Measurements from ENCODE around the gene PECR. TPM values are rescaled to one million over a fixed set of nuclear protein-coding genes. Genes with fewer than 3 reads are reported as not detected.

The PECR gene
- total and polyA plus RNA-seq, 2 of the 4 experiments (the other 2 are of a cell fraction), result 11.4 to 17.7 TPM

DNA sequence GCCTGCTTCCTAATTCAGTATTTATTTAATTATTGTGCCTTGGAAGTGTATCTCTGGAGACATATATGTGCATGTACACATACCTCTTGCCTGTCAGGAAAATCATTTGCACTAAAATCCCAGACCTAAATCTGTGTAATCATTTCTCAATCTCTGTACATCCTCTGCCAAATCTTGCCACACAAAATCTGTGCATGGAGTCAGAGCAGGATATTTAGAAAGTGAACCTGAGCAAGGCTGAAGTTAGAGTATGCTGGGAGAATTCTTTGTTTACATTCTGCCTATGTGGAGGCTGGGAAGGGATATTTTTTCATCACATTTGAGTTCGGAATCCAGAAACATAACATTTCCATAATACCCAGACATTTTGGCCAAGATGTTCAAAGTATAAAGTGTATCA lies 36.9 kb upstream of the PECR start:
- H3K27ac ChIP-seq (ENCODE audit: insufficient read depth, low read length), result no peak overlapping the region; the same call in 1 of the 2 replicates
- H4K5ac ChIP-seq (ENCODE audit: low read depth, low read length), result no peak overlapping the region
- no CpG with 5 or more reads among the region's 1 CpG for WGBS, 2 experiments (ENCODE audit: extremely low coverage in 2 of 2, insufficient read length in 1 of 2)
- ChIA-PET POLR2A (ENCODE audit: unreplicated experiment) (no interaction called here), CTCF (interaction anchor here (0.6 kb wide), 1 partner anchor 113 kb away, joined by 4 read pairs; no protein-coding TSS in a partner anchor)
- peak overlapping the region; percentile 11; the same call in 1 of the 2 replicates for H3K4ac ChIP-seq (ENCODE audit: low read depth, low read length)
- H3K9me3 ChIP-seq (ENCODE audit: control insufficient read depth, insufficient read depth, low read length), result no peaks in the 10 kb centered on the region
- H3K79me1 ChIP-seq (ENCODE audit: low read depth in 1 of 2, low read length in 2 of 2), result peaks cover 44 to 62% of the 10 kb centered on the region in 2 experiments
- TF ChIP-seq BHLHE40 (IDR thresholded peaks at IDR 0.05; ENCODE audit: low read depth, low read length) (no peak), CEBPB (IDR thresholded peaks at IDR 0.05; ENCODE audit: low read depth, low read length) (peak; percentile 48)
- H3K23ac ChIP-seq (ENCODE audit: low read depth, low read length), result no peak overlapping the region
- no peak overlapping the region for H2AK9ac ChIP-seq (replicated peaks; ENCODE audit: low read depth, low read length, poor library complexity)
- no peak overlapping the region for H4K8ac ChIP-seq (ENCODE audit: low read depth in 2 of 2, low read length in 2 of 2)
- intact Hi-C loops (cut with micrococcal nuclease), result no loop called here
- dilution Hi-C loops (cut with HindIII; ENCODE audit: low sequenced_read_pairs, unreplicated experiment), result no loop called here
- no peaks in the 10 kb centered on the region for H3K27me3 ChIP-seq (ENCODE audit: control insufficient read depth, insufficient read depth, low read length)
- H4K20me1 ChIP-seq (ENCODE audit: insufficient read depth, low read length), result peaks cover 8% of the 10 kb centered on the region
- H2BK20ac ChIP-seq (ENCODE audit: low read depth, low read length), result no peak overlapping the region
- H3K14ac ChIP-seq (replicated peaks; ENCODE audit: low read depth, low read length), result no peak overlapping the region
- H3K4me1 ChIP-seq (ENCODE audit: control insufficient read depth, insufficient read depth, low read length), result peaks cover 14% of the 10 kb centered on the region
- no peak overlapping the region for H3K56ac ChIP-seq (ENCODE audit: extremely low read depth, insufficient read depth, low read length)
- H2AFZ ChIP-seq (replicated peaks; ENCODE audit: low read length, poor library complexity), result no peak overlapping the region
- DNase-seq (peak; percentile 61), ATAC-seq (ENCODE audit: low read depth) (peak; percentile 32; the same call in 1 of the 2 replicates)
- peak overlapping the region; percentile 5 for H2BK5ac ChIP-seq (ENCODE audit: low read depth, low read length, poor library complexity, severe bottlenecking)
- no TSS peak for BruUV-seq (replicated peaks)
- peaks cover 3% of the 10 kb centered on the region; the same call in 1 of the 2 replicates for H3K9me1 ChIP-seq (ENCODE audit: insufficient read depth, low read length)
- H3K4me2 ChIP-seq (ENCODE audit: low read depth, low read length), result no peak overlapping the region
- H3K4me3 ChIP-seq (ENCODE audit: insufficient read depth, low read depth, low read length), result no peak overlapping the region
- peaks cover 48% of the 10 kb centered on the region for H3K36me3 ChIP-seq (ENCODE audit: control insufficient read depth, insufficient read depth, low read length)
- in situ Hi-C loops (cut with MboI; ENCODE audit: low sequenced_read_pairs), result no loop called here
- H2BK120ac ChIP-seq (ENCODE audit: low read depth, low read length), result no peak overlapping the region
- H3K18ac ChIP-seq (ENCODE audit: low read depth, low read length), result no peak overlapping the region
- no peak overlapping the region for H4K91ac ChIP-seq (ENCODE audit: insufficient read depth, low read depth, low read length)
- H2AK5ac ChIP-seq (ENCODE audit: low read depth, low read length), result no peak overlapping the region
- H2BK15ac ChIP-seq (ENCODE audit: low read depth, low read length), result no peak overlapping the region
- no peak overlapping the region for H3K9ac ChIP-seq (ENCODE audit: low read depth, low read length)

Measured in IMR-90 (cell line).